ENCODE measurements around the gene CLDN3. TPM values are rescaled to one million over a fixed set of nuclear protein-coding genes. Genes with fewer than 3 reads are reported as not detected.
A peak's percentile ranks its signal among the peaks of the same experiment; 100 is the strongest.

The CLDN3 gene
- total RNA-seq, 4 donors from 2014 or later, result 1.3 TPM; not detected in 3

GRCh38 chr7:73738220-73738611 is 31.9 kb downstream of the CLDN3 start:
- 0 to 1% methylated on average over 2 to 12 of the region's 24 CpGs for WGBS, 2 donors
- Histone ChIP-seq H3K4me3 (peak overlapping the region; percentile 72 to 86 (median 79)), H3K9me3 (no peaks in the 10 kb centered on the region), H3K27me3 (no peaks in the 10 kb centered on the region), H3K36me3 (peaks cover 0 to 23% (median 7%) of the 10 kb centered on the region in 3 donors), H3K27ac (peak overlapping the region; percentile 92 to 94 (median 94)), H3K4me1 (peaks cover 14 to 64% (median 28%) of the 10 kb centered on the region in 3 donors)
- DNase-seq, result no peak
- TF ChIP-seq, protein P1, sequence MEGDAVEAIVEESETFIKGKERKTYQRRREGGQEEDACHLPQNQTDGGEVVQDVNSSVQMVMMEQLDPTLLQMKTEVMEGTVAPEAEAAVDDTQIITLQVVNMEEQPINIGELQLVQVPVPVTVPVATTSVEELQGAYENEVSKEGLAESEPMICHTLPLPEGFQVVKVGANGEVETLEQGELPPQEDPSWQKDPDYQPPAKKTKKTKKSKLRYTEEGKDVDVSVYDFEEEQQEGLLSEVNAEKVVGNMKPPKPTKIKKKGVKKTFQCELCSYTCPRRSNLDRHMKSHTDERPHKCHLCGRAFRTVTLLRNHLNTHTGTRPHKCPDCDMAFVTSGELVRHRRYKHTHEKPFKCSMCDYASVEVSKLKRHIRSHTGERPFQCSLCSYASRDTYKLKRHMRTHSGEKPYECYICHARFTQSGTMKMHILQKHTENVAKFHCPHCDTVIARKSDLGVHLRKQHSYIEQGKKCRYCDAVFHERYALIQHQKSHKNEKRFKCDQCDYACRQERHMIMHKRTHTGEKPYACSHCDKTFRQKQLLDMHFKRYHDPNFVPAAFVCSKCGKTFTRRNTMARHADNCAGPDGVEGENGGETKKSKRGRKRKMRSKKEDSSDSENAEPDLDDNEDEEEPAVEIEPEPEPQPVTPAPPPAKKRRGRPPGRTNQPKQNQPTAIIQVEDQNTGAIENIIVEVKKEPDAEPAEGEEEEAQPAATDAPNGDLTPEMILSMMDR (IDR thresholded peaks at IDR 0.05), result no peak
- no peak for TF ChIP-seq POLR2A (IDR thresholded peaks at IDR 0.05)
- intact Hi-C loops (cut with DNase I), result loop anchor here (10.0 kb wide), 1 partner anchor 117 kb away; no protein-coding TSS in a partner anchor

DNA sequence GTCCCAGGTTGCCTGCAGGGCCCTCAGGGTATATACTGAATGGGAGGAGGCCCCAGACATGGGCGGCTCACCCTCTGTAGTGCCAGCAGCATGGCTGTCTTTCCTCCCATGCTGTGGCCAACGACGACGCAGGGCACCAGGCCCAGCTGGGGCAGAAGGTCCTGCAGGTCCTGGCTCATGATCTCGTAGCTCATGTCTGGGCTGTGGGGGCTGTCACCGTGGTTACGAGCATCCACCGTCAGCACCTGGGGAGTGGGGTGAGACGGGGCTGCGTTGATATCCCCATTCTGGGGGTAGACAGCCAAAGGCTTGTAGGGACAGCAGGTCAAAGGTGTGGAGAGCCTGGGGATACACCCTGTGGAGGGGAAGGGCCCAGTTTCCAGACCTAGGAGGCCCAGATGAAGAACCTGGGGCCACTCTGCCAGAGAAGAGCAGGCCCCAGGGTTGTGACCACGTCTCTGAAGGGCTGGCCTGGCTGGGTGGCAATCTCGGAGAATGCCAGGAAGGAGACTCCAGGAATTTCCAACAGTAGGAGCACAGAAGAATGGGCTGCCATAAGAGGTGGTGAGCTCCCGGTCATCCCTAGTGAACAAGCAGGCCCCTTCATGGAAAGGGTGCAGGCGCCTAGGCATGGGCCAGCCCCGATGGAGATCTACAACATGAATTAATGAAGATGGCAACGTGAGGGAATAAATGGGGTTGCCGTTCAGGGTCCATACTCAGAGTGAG is 32.4 kb downstream of the CLDN3 start:
- no peaks in the 10 kb centered on the region for H3K27me3 ChIP-seq
- H3K4me1 ChIP-seq, result peaks cover 8 to 59% (median 23%) of the 10 kb centered on the region in 3 donors
- H3K27ac ChIP-seq, result peak overlapping the region; percentile 92 to 94 (median 94)
- DNase-seq, result no peak
- peaks cover 0 to 23% (median 7%) of the 10 kb centered on the region in 3 donors for H3K36me3 ChIP-seq
- intact Hi-C loops (cut with DNase I), result loop anchor here (10.0 kb wide), 1 partner anchor 117 kb away; no protein-coding TSS in a partner anchor
- no peaks in the 10 kb centered on the region for H3K9me3 ChIP-seq
- WGBS, 2 donors, result 68 to 74% methylated on average over 11 to 15 of the region's 17 CpGs
- TF ChIP-seq POLR2A (IDR thresholded peaks at IDR 0.05), result no peak
- TF ChIP-seq, protein P1 (IDR thresholded peaks at IDR 0.05), result no peak
- H3K4me3 ChIP-seq, result peak overlapping the region; percentile 72 to 86 (median 79)

DNA sequence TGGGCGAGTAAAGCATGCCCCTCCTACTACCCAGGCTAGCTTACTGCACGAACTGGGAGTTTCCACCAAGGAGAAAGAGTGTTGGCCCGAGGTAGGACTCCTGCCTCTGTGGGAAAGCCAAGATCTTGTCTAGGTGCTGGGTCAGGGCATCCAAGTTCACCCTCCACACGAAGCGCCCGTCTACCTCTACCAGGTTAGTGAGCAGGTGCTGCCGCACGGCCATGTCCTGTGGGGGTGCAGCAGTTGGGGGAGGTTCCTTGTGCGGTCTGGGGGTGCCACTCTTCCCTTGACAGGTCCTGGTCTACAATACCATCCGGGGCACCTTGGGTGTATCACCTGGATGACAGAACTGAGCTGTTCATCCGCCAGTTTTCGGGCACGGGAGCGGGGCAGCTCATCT is 33.2 kb downstream of the CLDN3 start:
- Histone ChIP-seq H3K9me3 (no peaks in the 10 kb centered on the region), H3K4me1 (peaks cover under 1 to 51% (median 17%) of the 10 kb centered on the region in 3 donors), H3K36me3 (peaks cover 0 to 23% (median 7%) of the 10 kb centered on the region in 3 donors), H3K27ac (no peak overlapping the region), H3K27me3 (no peaks in the 10 kb centered on the region), H3K4me3 (no peak overlapping the region)
- WGBS, 2 donors, result 69 to 90% methylated on average over 2 to 7 of the region's 14 CpGs
- intact Hi-C loops (cut with DNase I), result loop anchor here (10.0 kb wide), 1 partner anchor 118 kb away; no protein-coding TSS in a partner anchor
- no peak for DNase-seq
- TF ChIP-seq POLR2A (IDR thresholded peaks at IDR 0.05), result no peak
- TF ChIP-seq, protein P1 (IDR thresholded peaks at IDR 0.05), result no peak

GRCh38 chr7:73735528-73735905 is 34.6 kb downstream of the CLDN3 start:
- Histone ChIP-seq H3K27me3 (no peaks in the 10 kb centered on the region), H3K4me1 (peaks cover 0 to 41% (median 17%) of the 10 kb centered on the region in 3 donors), H3K4me3 (no peak overlapping the region), H3K36me3 (peaks cover 0 to 23% (median 7%) of the 10 kb centered on the region in 3 donors), H3K9me3 (no peaks in the 10 kb centered on the region), H3K27ac (peak overlapping the region; percentile 52 to 84 (median 66))
- DNase-seq, result no peak
- no peak for TF ChIP-seq POLR2A (IDR thresholded peaks at IDR 0.05)
- TF ChIP-seq, protein P1 (IDR thresholded peaks at IDR 0.05), result no peak
- WGBS, 2 donors, result 93 to 100% methylated on average over 1 to 6 of the region's 8 CpGs
- intact Hi-C loops (cut with DNase I), result loop anchor here (10.0 kb wide), 1 partner anchor 119 kb away; no protein-coding TSS in a partner anchor
